Measurements from ENCODE around the gene ROR1.

GRCh38 chr1:64041371-64042131, 267.7 kb downstream of the ROR1 start:
- TF ChIP-seq CTCF (conservative IDR thresholded peaks at IDR 0.05 in 1 of 2, IDR thresholded peaks at IDR 0.05 in 1 of 2; ENCODE audit: low read depth in 1 of 2, low read length in 2 of 2): no peak
- no peak for TF ChIP-seq EZH2 (IDR thresholded peaks at IDR 0.05; ENCODE audit: low read length, missing control alignments)
